B cell (primary cell): Measurements from ENCODE around the gene MARCHF3. TPM values are rescaled to one million over a fixed set of nuclear protein-coding genes. Genes with fewer than 3 reads are reported as not detected.

Experiments
- ATAC-seq: fragments of 200-7000 bp; cut with Tn5 transposase; one replicate; pipeline ENCODE4 v1.10.0; 2021; ENCODE audit warnings: low read depth, mild to moderate bottlenecking, moderate number of reproducible peaks, moderate library complexity
- CTCF ChIA-PET: fragments of 350-600 bp; sonication (Branson Sonifier 250); formaldehyde crosslinking; loops from one replicate; lab custom pipeline; 2021; ENCODE audit warnings: antibody characterized with exemption, inconsistent platforms; lab: Charles Lee
- POLR2A ChIA-PET: fragments of 350-600 bp; sonication (Branson Sonifier 250); formaldehyde crosslinking; loops from one replicate; lab custom pipeline; 2021; ENCODE audit warnings: antibody characterized with exemption; lab: Charles Lee
- DNase-seq: peaks from one replicate; pipeline ENCODE4 v3.0.0; 2013
- H2AFZ ChIP-seq: 2 replicates; pipeline ENCODE4 v1.6.1; 2012; ENCODE audit warnings: mild to moderate bottlenecking, low read depth, low read length; ENCODE audit not compliant: insufficient read depth, poor library complexity, severe bottlenecking
- H3K27ac ChIP-seq, 2 donors: 1 replicate in 1 of 2; 2 replicates in 1 of 2; pipeline ENCODE4 v1.5.1; 2012 to 2013; ENCODE audit warnings: low read length in 2 of 2, mild to moderate bottlenecking in 2 of 2, moderate library complexity in 1 of 2
- H3K27me3 ChIP-seq, 4 experiments: fragments of 200-600 bp in 1 of 4; sonication (generic) in 1 of 4; replicated peaks in 1 of 4; 1 replicate in 2 of 4; 2 replicates in 2 of 4; pipeline versions ENCODE4 v1.6.1 to v1.7.0; 2013 to 2016; ENCODE audit warnings: low read length in 3 of 4, mild to moderate bottlenecking in 2 of 4, mixed read lengths in 1 of 4, moderate library complexity in 1 of 4; ENCODE audit not compliant: insufficient read depth in 4 of 4, control insufficient read depth in 3 of 4; ENCODE audit errors: control extremely low read depth in 1 of 4
- H3K36me3 ChIP-seq, 2 experiments: replicated peaks in 1 of 2; 1 replicate in 1 of 2; 2 replicates in 1 of 2; pipeline versions ENCODE4 v1.6.1 to v1.7.1; 2013; ENCODE audit warnings: low read length in 1 of 2; ENCODE audit not compliant: insufficient read depth in 2 of 2, control insufficient read depth in 1 of 2; ENCODE audit errors: control extremely low read depth in 1 of 2, extremely low read depth in 1 of 2
- H3K4me1 ChIP-seq, 2 donors: fragments of 200-600 bp in 1 of 2; sonication (generic) in 1 of 2; 1 replicate in 1 of 2; 2 replicates in 1 of 2; pipeline versions ENCODE4 v1.5.1 to v1.6.1; 2013 to 2017; ENCODE audit warnings: low read length in 2 of 2; ENCODE audit not compliant: control insufficient read depth in 2 of 2, insufficient read depth in 2 of 2
- H3K4me2 ChIP-seq: replicated peaks from 2 replicates; pipeline ENCODE3; 2012; ENCODE audit warnings: mild to moderate bottlenecking, low read depth, low read length; ENCODE audit not compliant: poor library complexity, severe bottlenecking
- H3K4me3 ChIP-seq, 5 experiments: fragments of 200-600 bp in 1 of 5; sonication (generic) in 1 of 5; 1 replicate in 3 of 5; 2 replicates in 2 of 5; pipeline versions ENCODE4 v1.5.1 to v1.7.0; 2011 to 2016; ENCODE audit warnings: low read length in 4 of 5, mild to moderate bottlenecking in 4 of 5, low read depth in 2 of 5, control low read depth in 1 of 5, moderate library complexity in 1 of 5; ENCODE audit not compliant: insufficient read depth in 1 of 5; ENCODE audit errors: control extremely low read depth in 1 of 5, extremely low read depth in 1 of 5
- H3K79me2 ChIP-seq: fragments of 200-600 bp; sonication (generic); one replicate; pipeline ENCODE4 v1.6.0; 2016; ENCODE audit warnings: low read length; ENCODE audit not compliant: control insufficient read depth, insufficient read depth
- H3K9ac ChIP-seq: fragments of 200-600 bp; sonication (generic); 2 replicates; pipeline ENCODE4 v1.6.1; 2017; ENCODE audit warnings: mild to moderate bottlenecking, low read length, moderate library complexity
- H3K9me3 ChIP-seq, 3 donors: one replicate each; pipeline versions ENCODE4 v1.6.1 to v1.7.1; 2013; ENCODE audit warnings: low read length in 2 of 3; ENCODE audit not compliant: control insufficient read depth in 2 of 3, insufficient read depth in 1 of 3; ENCODE audit errors: control extremely low read depth in 1 of 3
- H4K20me1 ChIP-seq: 2 replicates; pipeline ENCODE4 v1.6.0; 2012; ENCODE audit warnings: mild to moderate bottlenecking, low read length; ENCODE audit not compliant: insufficient read depth, control insufficient read depth, poor library complexity, severe bottlenecking
- H3K27ac Mint-ChIP-seq: one replicate; pipeline ENCODE4 v1.8.0; 2021; ENCODE audit warnings: mixed read lengths
- H3K27me3 Mint-ChIP-seq: one replicate; pipeline ENCODE4 v1.8.0; 2021; ENCODE audit warnings: mixed read lengths
- H3K4me1 Mint-ChIP-seq: one replicate; pipeline ENCODE4 v1.8.0; 2021; ENCODE audit warnings: mixed read lengths
- H3K4me3 Mint-ChIP-seq: one replicate; pipeline ENCODE4 v1.8.0; 2021; ENCODE audit warnings: mixed read lengths
- H3K9me3 Mint-ChIP-seq: one replicate; pipeline ENCODE4 v1.8.0; 2022; ENCODE audit warnings: mixed read lengths; ENCODE audit not compliant: insufficient read depth
- EZH2 ChIP-seq: IDR thresholded peaks from 2 replicates; pipeline ENCODE4 v1.6.1; 2012; ENCODE audit warnings: borderline replicate concordance, low read depth, mild to moderate bottlenecking, moderate library complexity, low read length; ENCODE audit not compliant: insufficient read depth, poor library complexity, severe bottlenecking
- WGBS: methylation state at CpG from one replicate; pipeline ENCODE4 v1.1.5; 2013; ENCODE audit warnings: missing lambda C conversion rate; ENCODE audit not compliant: insufficient coverage; 5-methylcytosine and 5-hydroxymethylcytosine counted together
- intact Hi-C: fragments of 100-400 bp; cut with micrococcal nuclease; formaldehyde crosslinking; loops from one replicate; pipeline ENCODE4 v1.10.0; 2022
- polyA plus RNA-seq: library from polyadenylated mRNA; depleted of rRNA; stranded (reverse); fragments of >200 nt; gene quantifications from 2 replicates; pipeline ENCODE4 v1.2.3, GENCODE V29; 2012
- total RNA-seq, 2 donors: library from RNA; stranded (reverse); fragments of 120-200 nt in 1 of 2; gene quantifications; 1 replicate in 1 of 2; 2 replicates in 1 of 2; pipeline versions ENCODE4 v1.2.3 to v1.2.4, GENCODE V29; 2013 to 2022
- TF ChIP-seq, protein P1 (sequence below): fragments of 200-600 bp; IDR thresholded peaks from one replicate; pipeline ENCODE4 v1.8.0; 2022; ENCODE audit warnings: antibody characterized with exemption, mild to moderate bottlenecking

Gene MARCHF3
- total and polyA plus RNA-seq, 2 donors (not counting 1 experiment from before 2014, with no cell fraction given) = 31.6 to 35.0 TPM

DNA sequence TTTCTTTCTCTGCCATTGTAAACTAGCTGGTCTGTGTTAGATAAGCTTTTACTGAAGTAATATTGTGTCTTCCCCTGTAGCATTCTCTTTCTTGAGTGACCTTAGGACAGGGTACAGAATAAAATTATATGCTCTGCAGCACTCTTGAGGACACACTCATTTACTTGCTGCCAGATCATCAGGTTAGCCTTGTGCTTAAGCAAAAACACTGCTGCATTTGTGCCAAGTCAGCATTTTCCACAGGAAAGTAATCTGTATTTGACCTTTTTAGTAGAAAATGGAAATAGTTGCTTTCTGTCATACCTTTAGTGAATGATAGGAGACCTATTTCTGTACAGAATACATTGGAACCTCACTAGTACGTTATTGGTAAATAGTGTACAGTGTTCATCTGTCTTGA lies 199.2 kb downstream of the MARCHF3 start:
- Histone ChIP-seq H3K4me1 (no peaks in the 10 kb centered on the region), H3K27me3 (no peaks in the 10 kb centered on the region), H3K4me3 (no peak overlapping the region), H2AFZ (no peak overlapping the region), H3K9ac (no peak overlapping the region), H3K27ac (no peak overlapping the region), H3K79me2 (no peaks in the 10 kb centered on the region), H3K4me2 (no peak overlapping the region), H3K9me3 (no peaks in the 10 kb centered on the region), H3K36me3 (peaks cover 0 to 45% of the 10 kb centered on the region in 2 experiments), H4K20me1 (no peaks in the 10 kb centered on the region)
- intact Hi-C loops = no loop called here
- DNase-seq (no peak), ATAC-seq (no peak)
- Mint-ChIP-seq H3K27me3 (no peaks in the 10 kb centered on the region), H3K4me1 (peaks cover 2% of the 10 kb centered on the region), H3K4me3 (no peak overlapping the region), H3K9me3 (no peaks in the 10 kb centered on the region), H3K27ac (no peak overlapping the region)
- POLR2A ChIA-PET = no interaction called here
- TF ChIP-seq, protein P1, sequence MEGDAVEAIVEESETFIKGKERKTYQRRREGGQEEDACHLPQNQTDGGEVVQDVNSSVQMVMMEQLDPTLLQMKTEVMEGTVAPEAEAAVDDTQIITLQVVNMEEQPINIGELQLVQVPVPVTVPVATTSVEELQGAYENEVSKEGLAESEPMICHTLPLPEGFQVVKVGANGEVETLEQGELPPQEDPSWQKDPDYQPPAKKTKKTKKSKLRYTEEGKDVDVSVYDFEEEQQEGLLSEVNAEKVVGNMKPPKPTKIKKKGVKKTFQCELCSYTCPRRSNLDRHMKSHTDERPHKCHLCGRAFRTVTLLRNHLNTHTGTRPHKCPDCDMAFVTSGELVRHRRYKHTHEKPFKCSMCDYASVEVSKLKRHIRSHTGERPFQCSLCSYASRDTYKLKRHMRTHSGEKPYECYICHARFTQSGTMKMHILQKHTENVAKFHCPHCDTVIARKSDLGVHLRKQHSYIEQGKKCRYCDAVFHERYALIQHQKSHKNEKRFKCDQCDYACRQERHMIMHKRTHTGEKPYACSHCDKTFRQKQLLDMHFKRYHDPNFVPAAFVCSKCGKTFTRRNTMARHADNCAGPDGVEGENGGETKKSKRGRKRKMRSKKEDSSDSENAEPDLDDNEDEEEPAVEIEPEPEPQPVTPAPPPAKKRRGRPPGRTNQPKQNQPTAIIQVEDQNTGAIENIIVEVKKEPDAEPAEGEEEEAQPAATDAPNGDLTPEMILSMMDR = no peak
- no peak for TF ChIP-seq EZH2
- WGBS = no CpG with 5 or more reads among the region's 1 CpG
- CTCF ChIA-PET = interaction anchor here (1.2 kb wide), 1 partner anchor 661 kb away, joined by 3 read pairs; no protein-coding TSS in a partner anchor

DNA sequence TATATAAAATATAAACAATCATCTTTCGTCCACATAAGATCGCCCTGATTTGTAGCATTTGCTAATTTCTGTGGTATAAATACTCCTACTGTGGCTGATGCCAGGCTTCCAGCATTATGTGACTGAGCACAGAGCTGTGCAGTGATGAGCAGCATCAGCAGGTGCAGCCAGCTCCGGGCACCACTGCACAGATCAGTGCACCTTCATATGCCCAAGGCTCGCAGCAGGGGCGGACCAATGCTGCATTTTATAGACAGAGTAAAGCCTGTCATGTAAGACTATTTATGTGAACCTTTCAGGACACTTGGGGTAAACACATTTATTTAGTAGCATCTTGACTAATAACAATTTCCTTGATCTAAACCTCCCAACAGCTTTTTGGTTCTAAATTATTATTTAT lies 200.3 kb downstream of the MARCHF3 start:
- no peaks in the 10 kb centered on the region for H3K9me3 ChIP-seq
- POLR2A ChIA-PET = no interaction called here
- CTCF ChIA-PET = no interaction called here
- no peak overlapping the region for H3K9ac ChIP-seq
- WGBS = 80% methylated on average over 2 of the region's 5 CpGs
- Mint-ChIP-seq H3K4me1 (peaks cover 2% of the 10 kb centered on the region), H3K27ac (no peak overlapping the region), H3K27me3 (no peaks in the 10 kb centered on the region), H3K9me3 (no peaks in the 10 kb centered on the region), H3K4me3 (no peak overlapping the region)
- TF ChIP-seq, protein P1 = no peak
- no peak for TF ChIP-seq EZH2
- H3K4me1 ChIP-seq = no peaks in the 10 kb centered on the region
- peaks cover 0 to 46% of the 10 kb centered on the region in 2 experiments for H3K36me3 ChIP-seq
- intact Hi-C loops = no loop called here
- H3K79me2 ChIP-seq = no peaks in the 10 kb centered on the region
- no peak overlapping the region for H3K4me2 ChIP-seq
- no peak overlapping the region for H3K4me3 ChIP-seq
- no peaks in the 10 kb centered on the region for H3K27me3 ChIP-seq
- ATAC-seq = no peak
- H4K20me1 ChIP-seq = no peaks in the 10 kb centered on the region
- no peak overlapping the region for H3K27ac ChIP-seq
- no peak overlapping the region for H2AFZ ChIP-seq
- no peak for DNase-seq
